HuH-7.5 (cell line): Measurements from ENCODE around the gene BLCAP.

ENCODE experiments used
- DNase-seq: peaks from one replicate; pipeline ENCODE4 v3.0.0; 2011; ENCODE audit warnings: low spot score

Gene BLCAP

DNA sequence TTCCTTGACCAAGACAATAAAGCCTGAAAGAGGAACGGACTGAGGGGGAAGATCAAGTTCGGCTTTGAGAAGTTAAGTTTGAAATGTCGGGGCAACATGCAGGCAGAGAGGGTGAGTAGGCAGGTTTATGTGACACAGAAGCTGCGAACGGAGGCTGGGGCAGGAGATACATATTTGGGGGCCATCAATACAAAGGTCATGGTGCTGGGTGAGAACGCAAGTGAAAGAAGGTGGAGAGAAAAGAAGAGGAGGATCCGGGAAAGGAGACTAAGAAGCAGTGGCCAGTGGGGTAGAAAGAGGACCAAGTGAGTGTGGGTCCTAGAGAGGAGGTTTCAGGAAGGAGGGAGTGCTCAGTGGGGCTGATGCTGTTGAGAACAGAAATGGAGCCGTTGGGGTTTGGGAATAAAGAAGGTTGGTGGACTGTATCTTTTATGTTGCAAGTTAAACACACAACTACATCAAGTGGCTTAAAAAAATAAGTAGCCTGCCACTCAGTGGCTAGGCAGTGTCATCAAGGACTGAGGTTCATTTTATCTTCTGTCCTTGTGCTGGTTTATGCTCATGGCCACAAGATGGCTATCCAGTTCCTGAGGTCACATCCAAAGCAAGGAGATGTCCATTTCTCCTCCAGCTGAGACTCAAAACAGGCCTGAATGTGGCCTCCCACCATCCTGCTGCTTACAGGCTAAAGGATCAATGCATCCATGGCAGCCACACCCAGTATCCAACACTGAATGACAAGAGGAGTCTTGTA is 1.7 kb upstream of the BLCAP start:
- DNase-seq = no peak

DNA sequence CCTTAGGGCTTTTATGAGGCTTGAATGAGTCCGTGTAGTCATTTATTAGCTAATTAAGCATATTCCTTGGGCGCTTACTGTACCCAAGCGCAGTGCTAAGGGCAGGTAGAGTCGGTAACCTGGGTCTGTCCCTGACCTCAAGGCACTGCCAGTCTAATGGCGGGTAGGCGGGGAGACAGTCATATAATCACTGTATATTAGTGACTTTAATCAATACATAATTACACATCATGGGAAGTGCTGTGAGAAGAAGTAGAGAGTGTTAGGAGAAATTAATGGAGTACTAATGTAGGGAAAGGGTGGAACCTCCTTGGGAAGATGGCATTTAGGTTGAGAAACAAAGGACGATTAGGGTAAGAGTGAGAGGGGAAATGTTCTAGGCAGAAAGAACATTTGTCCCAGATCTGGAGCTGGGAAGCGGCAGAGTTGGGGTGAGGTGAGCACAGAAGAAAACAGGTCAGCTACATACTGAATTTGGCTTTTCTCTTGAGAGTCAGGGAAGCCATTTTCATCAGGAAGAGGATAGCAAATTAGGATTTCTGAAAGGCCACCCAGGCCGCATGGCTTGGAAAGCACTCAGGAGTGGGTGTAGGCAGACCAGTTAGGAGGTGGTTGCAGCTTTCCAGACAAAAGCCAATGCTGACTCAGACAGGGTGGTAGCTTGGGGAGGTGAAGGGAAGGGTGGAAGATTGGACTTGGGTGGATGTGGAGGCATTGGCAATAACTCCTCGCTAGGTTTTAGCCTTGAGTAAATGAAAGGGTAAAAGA is 954 bp upstream of the BLCAP start:
- no peak for DNase-seq

DNA sequence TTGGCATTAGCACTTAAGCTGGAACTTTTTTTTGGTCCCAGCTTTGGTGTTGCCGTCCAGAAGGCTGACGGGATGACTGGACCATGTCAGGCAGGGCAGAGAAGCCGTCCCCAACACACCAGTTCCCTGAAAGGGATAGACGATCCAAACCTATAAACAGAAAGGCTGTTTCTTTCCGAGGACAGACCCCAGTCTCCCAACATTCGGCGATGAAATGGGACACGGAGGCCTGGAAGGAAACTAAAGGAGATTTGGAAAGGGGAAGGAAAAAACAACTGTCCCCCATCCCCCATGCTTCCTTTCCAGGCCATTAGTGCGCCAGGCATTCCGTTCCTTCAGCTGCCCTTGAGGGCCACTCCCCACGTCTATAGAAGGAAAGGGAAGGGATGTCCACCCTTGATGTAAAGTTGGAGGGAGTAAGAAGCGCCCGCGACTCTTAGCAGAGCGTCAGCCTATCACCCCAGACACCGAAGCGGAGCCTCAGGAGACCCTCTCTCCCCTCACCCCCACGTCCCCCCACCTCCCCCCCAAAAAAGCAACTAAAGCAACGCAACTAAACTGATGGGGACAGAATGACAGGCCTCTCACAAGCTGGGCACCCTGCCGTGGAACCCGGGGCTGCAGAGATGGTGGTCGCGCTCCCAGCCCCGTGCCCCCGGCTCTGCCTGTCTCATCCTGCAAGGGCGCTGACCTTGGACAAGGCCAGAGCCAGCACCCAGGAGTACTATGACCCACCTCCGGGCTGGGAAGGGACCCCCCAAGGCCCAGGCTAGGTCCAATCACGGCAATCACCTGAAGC is 638 bp downstream of the BLCAP start:
- DNase-seq = no peak

DNA sequence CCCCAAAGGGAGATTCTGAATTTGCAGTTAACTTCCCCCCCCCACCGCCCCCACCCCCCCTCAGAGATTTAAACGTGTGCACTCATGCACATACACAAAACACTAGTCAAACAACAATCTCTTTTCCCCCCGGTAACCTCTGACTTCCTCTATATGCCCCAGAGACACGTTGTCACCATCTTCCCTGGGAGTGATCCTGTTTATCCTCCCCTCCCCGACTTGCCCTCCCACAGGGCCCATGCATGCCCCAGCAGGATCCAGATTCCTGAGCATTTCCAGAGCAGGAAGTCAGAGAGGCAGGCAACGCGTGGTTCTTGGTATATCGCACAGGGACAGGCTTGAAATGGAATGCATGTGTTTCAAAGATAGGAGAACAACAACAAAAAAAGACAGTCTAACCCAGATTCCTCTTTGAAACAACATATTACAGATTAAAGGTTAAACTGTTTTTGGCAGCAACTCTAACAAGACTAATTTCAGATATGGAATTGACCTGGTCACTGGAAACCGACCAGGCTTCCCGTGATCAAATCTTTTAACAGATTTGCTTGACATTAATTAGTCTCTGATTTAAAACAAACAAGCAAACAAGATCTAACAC is 1.3 kb downstream of the BLCAP start:
- DNase-seq = no peak

DNA sequence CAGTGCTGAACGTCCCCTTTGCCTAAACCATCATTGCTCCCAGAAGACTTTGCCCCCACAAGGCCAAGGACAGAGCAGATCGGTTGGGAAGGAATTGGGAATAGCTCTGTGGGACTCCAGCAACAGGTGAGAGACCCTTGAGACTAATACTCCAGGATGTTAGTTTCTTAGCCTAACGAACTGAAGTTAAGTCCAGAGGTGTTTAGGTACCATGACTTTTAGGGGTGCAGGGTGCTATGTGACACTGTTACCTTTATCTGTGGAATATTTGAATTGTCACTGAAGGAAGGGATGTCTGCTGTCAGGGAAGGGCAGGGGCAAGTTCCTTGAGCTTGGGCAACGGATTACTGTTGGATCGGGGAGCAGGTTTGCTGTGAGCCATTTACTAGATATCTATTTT is 1.9 kb downstream of the BLCAP start:
- DNase-seq = no peak

DNA sequence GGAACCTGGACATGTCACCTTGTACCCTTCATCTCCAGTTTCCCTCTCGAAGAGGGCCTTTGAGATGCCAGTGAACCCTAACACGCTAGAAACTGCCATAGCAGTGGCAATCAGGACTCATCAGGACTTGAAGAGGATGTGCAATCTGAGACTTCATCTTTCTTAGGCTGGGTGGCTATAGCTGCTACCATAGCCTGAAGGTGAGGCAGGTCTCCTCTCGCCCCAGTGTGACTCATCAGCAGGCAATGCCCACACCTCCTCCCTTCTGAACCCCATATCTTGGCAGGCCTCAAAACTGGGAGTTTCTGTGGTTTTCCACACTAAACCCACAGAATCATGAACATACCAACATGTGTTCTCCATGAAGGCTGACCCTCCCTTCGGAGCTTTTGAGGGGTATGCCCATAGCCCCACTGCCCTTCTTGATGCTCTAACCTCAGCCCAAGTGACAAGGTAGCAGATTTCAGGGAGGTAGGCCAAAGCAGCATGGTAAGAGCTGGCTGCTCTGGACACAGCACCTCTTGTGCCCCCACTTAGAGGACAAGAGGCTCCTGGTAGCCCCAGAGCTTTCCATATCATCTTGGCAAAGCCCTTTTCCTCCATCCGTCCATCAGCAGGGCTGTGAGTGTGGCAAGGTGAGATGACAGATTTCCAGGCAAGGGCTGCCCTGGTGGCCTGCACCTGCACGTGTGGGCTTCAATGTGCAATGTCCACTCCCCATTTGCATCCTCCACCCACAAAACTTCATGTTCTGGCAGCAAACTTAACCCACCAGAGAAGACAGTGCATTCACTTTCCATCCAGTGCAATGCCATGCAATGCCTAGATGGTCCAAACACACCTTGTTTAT is 2.6 kb downstream of the BLCAP start:
- no peak for DNase-seq

DNA sequence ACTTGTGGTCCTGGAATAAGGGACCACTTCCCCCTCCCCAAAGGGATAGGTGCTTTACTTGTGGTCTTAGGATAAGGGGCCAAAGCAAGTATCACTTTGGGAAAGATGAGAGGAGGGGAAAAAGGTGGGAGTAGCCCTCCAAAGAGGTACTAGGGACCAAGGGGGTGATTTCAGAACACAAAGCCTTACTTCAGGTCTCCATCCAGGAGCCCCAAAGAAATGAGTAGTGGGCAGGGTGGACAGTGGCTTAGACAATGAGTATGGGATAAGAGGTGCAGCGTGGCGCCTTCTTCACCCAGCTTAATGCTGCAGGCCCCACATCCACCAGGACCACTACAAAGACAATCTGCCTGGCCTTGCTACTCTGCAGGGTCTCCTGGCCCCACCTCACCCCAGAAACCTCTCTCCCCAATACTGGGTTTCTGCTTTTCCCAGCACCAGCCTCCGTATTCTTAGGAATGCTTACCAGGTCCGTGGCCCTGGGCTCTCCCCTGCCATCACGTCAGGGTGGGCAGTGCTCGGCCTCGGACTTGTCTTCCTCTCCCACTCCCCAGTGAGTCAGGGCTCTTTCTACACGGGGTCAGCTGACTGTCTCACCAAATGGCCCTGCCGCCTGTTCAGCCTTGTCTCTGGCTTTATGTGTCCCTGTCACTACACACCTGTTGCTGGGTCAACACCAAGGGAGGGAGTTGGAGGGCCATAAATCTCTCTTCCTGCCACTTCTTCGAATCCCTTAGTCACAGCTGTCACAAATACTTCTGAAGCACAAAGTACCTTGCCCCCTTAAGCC is 3.6 kb downstream of the BLCAP start:
- DNase-seq = no peak

DNA sequence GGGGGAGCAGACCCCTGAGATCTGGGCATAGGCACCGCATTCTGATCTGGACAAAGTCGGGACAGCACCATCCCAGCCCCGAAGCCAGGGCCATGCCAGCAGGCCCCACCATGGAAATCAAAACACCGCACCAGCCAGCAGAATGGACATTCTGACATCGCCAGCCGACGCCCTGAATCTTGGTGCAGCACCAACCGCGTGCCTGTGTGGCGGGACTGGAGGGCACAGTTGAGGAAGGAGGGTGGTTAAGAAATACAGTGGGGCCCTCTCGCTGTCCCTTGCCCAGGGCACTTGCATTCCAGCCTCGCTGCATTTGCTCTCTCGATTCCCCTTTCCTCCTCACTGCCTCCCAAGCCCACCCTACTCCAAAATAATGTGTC is 4.7 kb downstream of the BLCAP start:
- no peak for DNase-seq

DNA sequence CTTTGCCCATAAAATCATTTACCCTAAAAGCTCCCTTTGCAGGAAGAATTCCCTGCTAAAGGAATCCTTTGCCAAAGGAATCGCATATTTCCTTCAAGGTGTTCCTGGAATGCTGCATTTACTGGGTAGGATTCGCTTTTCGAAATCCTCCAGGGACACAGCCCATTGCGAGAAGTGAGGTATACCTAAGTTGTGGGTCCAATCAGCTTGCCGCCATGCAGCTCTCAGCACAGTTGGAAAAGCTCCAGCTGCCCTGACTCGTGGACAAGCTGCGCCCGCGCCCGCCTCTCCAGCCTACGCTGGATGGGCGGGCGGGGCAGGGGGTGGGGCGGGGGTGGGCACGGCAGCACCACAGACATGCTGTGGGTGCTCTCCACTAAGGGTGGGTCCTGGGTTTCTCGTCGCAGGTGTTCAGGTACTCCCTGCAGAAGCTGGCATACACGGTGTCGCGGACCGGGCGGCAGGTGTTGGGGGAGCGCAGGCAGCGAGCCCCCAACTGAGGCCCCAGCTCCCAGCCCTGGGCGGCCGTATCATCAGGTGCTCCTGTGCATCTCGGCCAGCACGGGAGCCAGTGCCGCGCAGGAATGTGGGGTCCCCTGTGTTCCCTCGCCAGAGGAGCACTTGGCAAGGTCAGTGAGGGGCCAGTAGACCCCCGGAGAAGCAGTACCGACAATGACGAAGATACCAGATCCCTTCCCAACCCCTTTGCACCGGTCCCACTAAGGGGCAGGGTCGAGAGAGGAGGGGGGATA is 5.2 kb downstream of the BLCAP start:
- DNase-seq = no peak

DNA sequence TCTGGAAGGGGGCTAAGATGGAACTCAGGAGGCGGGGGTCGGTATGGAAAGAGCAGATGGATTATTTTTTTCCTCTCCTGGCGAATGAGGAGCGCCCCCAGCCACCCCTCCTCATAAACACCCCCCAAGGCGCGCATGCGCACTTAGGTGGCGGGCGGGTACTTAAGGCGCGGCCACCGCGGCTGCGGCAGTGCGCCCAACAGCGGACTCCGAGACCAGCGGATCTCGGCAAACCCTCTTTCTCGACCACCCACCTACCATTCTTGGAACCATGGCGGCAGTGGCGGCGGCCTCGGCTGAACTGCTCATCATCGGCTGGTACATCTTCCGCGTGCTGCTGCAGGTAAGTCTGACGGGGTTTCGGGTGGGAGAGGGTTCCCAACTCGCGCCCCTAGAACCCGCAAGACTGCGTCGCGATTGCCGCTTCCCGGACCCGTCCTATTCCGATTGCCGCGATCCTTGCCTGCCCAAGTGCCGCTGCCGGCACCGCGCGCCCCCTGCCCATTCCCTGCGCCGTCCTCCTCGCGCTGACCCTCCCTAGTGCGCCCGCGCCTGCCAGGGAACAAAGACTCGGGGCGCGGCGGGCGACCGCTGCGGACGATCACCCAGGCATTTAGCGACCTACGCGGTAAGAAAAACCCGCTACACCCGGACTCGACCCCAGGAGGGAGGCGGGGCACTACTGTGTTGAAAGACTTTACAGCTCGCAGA is 6.5 kb downstream of the BLCAP start, which contains the start of gene NNAT:
TSS of gene NNAT (plus strand) at position 190 of the 711 bp plus-strand sequence. CDS start at position 272, 82 bp downstream.
- no peak for DNase-seq

DNA sequence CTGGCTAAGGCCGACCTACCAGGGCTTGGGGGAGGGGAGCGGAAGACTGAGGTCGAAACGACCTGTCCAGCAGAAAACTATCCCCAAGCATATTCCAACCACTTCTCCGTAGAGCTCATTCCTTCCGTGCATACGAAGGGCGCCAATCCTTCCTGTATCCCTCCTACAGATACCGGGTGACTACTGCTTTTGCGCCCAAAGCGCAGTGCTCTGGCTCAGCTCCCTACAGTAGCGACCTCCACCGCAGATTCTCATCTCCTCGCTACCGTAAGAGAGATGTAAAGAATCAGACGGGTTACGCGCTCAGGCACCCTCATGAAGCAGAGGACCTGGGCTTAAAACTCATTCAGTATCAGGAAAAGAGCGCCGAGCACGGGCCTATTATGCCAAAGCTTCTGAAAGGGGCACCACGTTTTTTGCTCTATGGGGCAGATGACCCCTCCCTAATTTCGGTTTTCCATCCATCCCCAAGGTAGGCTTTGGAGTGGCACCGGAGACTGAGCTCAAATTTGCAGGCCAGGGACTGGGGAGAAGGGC is 7.2 kb downstream of the BLCAP start:
- DNase-seq = no peak

DNA sequence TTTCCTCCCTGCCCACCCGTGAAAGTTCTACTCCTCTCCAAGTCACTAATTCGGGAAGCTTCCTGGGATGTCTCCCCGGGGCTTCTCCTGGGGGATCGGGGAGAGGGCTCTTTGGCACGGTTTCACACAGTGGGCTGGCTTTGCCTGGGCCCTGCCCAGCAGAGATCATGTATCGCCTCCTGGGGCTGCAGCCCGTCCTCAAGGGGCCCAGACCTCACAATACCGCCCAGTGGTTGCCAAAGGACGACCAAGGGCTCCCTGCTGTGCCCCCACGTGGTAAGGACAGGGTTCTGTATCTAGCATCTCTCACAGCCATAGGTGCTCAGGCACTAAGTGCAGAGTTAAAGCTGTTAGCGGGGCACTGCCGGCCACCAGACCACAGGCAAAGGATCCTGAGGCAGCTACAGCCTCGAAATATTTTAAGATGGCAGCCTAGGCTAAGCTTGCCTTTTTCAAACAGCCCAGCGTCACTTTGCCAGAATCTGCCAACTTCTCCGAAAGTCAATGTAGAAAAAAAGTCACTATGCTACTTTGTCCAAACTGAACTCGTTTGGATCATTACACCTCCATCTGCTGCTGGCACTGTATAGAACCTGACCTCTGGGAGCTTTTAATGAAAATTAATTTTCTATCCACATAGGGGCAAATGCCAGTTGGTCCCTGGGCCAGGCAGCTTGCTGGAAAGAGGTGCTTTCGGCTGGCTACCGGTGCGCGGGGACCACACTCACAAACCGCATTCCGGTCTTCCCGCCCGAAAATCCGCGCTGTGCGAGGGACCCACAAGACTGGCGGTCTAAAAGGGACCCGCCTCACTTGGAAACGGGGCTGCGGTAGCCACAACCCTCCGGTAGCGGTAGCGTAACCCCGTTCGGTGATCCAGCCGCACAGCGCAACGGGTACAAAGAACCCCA is 7.9 kb downstream of the BLCAP start:
- DNase-seq = no peak

DNA sequence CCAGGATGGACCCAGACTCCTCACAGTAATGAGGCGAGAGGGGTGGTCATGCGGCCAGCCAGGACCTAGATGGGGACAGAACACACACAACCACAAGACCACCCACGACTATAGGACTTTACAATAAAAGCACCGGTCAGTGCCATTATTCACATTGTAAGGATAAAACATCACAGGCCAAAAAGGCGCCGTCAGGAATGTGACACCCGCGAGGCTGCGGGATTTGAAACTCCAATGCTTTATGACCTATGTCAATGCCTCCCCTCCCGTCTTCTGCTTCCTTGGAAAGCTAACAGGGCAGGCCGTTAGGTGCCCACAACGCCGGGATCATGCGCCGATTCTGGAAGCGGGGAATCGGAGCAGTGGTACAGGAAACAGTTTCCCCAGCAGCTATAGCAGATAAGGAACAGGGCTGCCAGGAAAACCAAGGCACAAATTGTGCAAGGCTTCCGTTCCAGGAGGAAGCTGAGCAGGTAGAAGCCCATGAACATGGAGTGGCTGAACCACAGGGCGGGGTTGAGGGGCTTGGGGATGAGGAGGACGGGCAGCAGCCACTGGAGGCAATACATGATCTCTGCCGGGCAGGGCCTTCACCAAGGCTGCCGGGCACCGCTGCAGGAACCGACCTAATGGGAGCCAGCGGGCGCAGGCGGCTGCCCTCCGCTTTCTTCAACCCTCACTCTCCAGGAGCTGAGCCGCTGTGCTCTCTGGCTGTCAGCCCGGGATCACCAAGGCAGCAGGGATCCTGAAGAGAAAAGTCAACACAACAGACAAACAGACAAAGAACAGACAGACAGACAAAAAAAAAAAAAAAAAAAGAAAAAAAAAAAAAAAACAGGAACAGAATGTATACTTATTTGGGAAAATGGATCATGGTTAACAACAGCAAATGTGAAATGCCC is 8.8 kb downstream of the BLCAP start:
- DNase-seq = no peak

DNA sequence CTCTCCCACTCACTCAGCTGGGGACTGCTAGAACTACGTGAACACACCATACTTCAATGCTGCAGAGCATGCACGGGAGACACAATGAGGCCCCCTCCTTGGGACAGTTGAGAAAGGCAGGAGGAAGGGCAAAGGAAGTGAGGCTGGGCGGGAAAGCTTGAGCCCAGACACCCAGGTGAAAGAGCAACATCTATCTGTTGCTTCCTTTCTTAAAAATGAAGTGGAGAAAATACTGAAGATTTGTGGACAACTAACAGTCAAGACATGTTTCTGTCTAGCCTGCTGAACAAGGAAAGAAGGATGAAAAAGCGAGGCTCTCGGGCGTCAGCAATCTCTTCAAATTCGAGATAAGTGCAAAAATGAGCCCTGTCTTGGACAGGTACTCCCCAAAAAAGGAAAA is 9.6 kb downstream of the BLCAP start:
- DNase-seq = no peak

DNA sequence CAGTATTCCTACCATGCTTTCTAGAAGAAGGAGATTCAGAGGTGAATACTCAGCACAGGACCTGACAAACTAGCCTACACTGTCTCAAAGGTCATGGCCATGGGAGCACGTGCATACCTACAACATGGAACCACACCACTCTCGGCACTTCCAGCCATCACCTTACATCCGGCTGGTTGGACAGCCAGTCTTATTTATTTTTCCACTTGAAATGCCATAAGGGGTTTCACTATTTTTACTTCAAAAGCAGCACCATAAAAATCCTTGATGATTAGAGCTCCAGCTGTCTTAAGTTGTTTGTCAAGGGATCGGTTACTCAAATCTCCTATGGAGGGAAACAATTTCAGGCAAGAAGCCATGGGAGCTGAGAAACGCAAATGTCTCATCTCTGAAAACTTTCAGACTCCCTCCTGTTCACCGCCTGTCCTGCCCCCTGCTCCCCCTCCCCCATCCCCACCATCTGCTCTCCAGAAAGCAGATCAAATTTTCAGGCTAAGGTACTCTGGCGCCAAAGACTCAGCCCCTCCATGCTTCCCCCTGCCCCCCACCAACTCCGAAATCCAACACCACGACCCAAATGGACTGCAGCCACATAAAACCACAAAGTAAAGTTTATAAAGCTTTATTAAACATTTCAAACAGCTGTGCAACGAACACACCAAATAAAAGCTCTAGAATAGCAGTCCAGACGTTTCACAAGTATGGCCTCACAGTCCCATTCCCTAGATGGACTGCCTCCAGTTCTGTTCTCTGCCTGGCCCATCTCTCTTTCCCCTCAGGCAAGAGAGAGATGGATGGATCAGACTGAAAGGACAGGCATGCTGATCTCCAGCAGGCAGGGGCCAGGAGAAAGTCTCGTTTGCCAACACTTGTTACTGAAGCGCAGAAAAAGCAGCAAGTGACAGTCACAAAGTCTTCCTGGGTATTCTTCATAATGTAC is 10.6 kb downstream of the BLCAP start:
- no peak for DNase-seq

DNA sequence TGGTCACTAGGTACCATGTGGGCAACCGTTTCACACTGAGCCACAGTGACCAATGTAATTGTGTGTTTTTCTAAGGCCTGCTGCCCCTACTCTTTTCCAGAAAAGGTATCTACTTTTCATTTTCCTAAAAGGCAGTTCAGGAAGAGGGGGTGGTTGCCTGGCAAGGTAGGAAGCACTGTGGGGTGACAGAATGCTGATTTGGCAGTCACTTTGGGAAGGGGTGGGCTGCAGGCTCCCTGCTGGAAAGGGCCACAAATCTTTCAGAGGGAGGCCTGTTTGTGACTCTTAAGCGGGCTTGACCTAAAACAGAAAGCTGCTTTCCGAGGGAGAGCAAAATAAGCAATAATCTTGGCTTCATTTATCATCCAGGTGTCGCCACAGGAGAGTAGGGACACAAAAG is 11.8 kb downstream of the BLCAP start:
- no peak for DNase-seq
